ENCODE measurements around the gene APEX2.

Gene APEX2

GRCh38 chrX:54994099-54994498, 6.1 kb upstream of the APEX2 start, which contains the start of gene PFKFB1:
Gene PFKFB1 (minus strand): TSS chrX:54994188. CDS start chrX:54994007, 181 bp downstream.
- Histone ChIP-seq H3K4me3 (ENCODE audit: low read depth, low read length) (no peak within 1 kb of the TSS), H3K27me3 (no peaks in the 10 kb centered on the region), H3K36me3 (no peaks in the 10 kb centered on the region), H3K9me3 (no peaks in the 10 kb centered on the region), H3K4me1 (no peaks in the 10 kb centered on the region)
- DNase-seq, result no peak
- TF ChIP-seq CTCF (IDR thresholded peaks at IDR 0.05; ENCODE audit: low read depth, low read length), result no peak

GRCh38 chrX:54994668-54995351, 5.4 kb upstream of the APEX2 start:
- Histone ChIP-seq H3K27me3 (no peaks in the 10 kb centered on the region), H3K9me3 (no peaks in the 10 kb centered on the region), H3K36me3 (no peaks in the 10 kb centered on the region), H3K4me1 (no peaks in the 10 kb centered on the region), H3K4me3 (ENCODE audit: low read depth, low read length) (no peak overlapping the region)
- no peak for DNase-seq
- TF ChIP-seq CTCF (IDR thresholded peaks at IDR 0.05; ENCODE audit: low read depth, low read length), result no peak

GRCh38 chrX:54995621-54996020, 4.5 kb upstream of the APEX2 start:
- Histone ChIP-seq H3K9me3 (no peaks in the 10 kb centered on the region), H3K4me1 (no peaks in the 10 kb centered on the region), H3K36me3 (no peaks in the 10 kb centered on the region), H3K27me3 (no peaks in the 10 kb centered on the region), H3K4me3 (ENCODE audit: low read depth, low read length) (no peak overlapping the region)
- DNase-seq, result no peak
- no peak for TF ChIP-seq CTCF (IDR thresholded peaks at IDR 0.05; ENCODE audit: low read depth, low read length)

GRCh38 chrX:55004231-55004630, 4.1 kb downstream of the APEX2 start:
- no peaks in the 10 kb centered on the region for H3K27me3 ChIP-seq
- H3K4me1 ChIP-seq, result no peaks in the 10 kb centered on the region
- peaks cover 6% of the 10 kb centered on the region for H3K36me3 ChIP-seq
- H3K9me3 ChIP-seq, result no peaks in the 10 kb centered on the region
- H3K4me3 ChIP-seq (ENCODE audit: low read depth, low read length), result no peak overlapping the region
- no peak for DNase-seq
- no peak for TF ChIP-seq CTCF (IDR thresholded peaks at IDR 0.05; ENCODE audit: low read depth, low read length)

GRCh38 chrX:55005256-55005655, 5.1 kb downstream of the APEX2 start:
- Histone ChIP-seq H3K27me3 (no peaks in the 10 kb centered on the region), H3K4me3 (ENCODE audit: low read depth, low read length) (no peak overlapping the region), H3K9me3 (no peaks in the 10 kb centered on the region), H3K36me3 (peaks cover 6% of the 10 kb centered on the region), H3K4me1 (no peaks in the 10 kb centered on the region)
- DNase-seq, result no peak
- TF ChIP-seq CTCF (IDR thresholded peaks at IDR 0.05; ENCODE audit: low read depth, low read length), result no peak

GRCh38 chrX:55006827-55007621, 6.9 kb downstream of the APEX2 start:
- no peaks in the 10 kb centered on the region for H3K4me1 ChIP-seq
- peaks cover 6% of the 10 kb centered on the region for H3K36me3 ChIP-seq
- no peaks in the 10 kb centered on the region for H3K9me3 ChIP-seq
- no peak for TF ChIP-seq CTCF (IDR thresholded peaks at IDR 0.05; ENCODE audit: low read depth, low read length)
- H3K27me3 ChIP-seq, result no peaks in the 10 kb centered on the region
- DNase-seq, result no peak
- no peak overlapping the region for H3K4me3 ChIP-seq (ENCODE audit: low read depth, low read length)

Data from BE2C (cell line).